B cell (primary cell): Measurements from ENCODE around the gene LCN10. TPM values are rescaled to one million over a fixed set of nuclear protein-coding genes. Genes with fewer than 3 reads are reported as not detected.
"Not testable (repeated sequence)": the region's sequence is repeated elsewhere in the genome, so short reads cannot be mapped to it uniquely, and the experiment has no call there.

Experiments
- ATAC-seq: fragments of 200-7000 bp; cut with Tn5 transposase; one replicate; pipeline ENCODE4 v1.10.0; 2021; ENCODE audit warnings: low read depth, mild to moderate bottlenecking, moderate number of reproducible peaks, moderate library complexity
- CTCF ChIA-PET: fragments of 350-600 bp; sonication (Branson Sonifier 250); formaldehyde crosslinking; loops from one replicate; lab custom pipeline; 2021; ENCODE audit warnings: antibody characterized with exemption, inconsistent platforms; lab: Charles Lee
- POLR2A ChIA-PET: fragments of 350-600 bp; sonication (Branson Sonifier 250); formaldehyde crosslinking; loops from one replicate; lab custom pipeline; 2021; ENCODE audit warnings: antibody characterized with exemption; lab: Charles Lee
- DNase-seq: peaks from one replicate; pipeline ENCODE4 v3.0.0; 2013
- H2AFZ ChIP-seq: 2 replicates; pipeline ENCODE4 v1.6.1; 2012; ENCODE audit warnings: mild to moderate bottlenecking, low read depth, low read length; ENCODE audit not compliant: insufficient read depth, poor library complexity, severe bottlenecking
- H3K27ac ChIP-seq, 2 donors: 1 replicate in 1 of 2; 2 replicates in 1 of 2; pipeline ENCODE4 v1.5.1; 2012 to 2013; ENCODE audit warnings: low read length in 2 of 2, mild to moderate bottlenecking in 2 of 2, moderate library complexity in 1 of 2
- H3K27me3 ChIP-seq, 4 experiments: fragments of 200-600 bp in 1 of 4; sonication (generic) in 1 of 4; replicated peaks in 1 of 4; 1 replicate in 2 of 4; 2 replicates in 2 of 4; pipeline versions ENCODE4 v1.6.1 to v1.7.0; 2013 to 2016; ENCODE audit warnings: low read length in 3 of 4, mild to moderate bottlenecking in 2 of 4, mixed read lengths in 1 of 4, moderate library complexity in 1 of 4; ENCODE audit not compliant: insufficient read depth in 4 of 4, control insufficient read depth in 3 of 4; ENCODE audit errors: control extremely low read depth in 1 of 4
- H3K36me3 ChIP-seq, 2 experiments: replicated peaks in 1 of 2; 1 replicate in 1 of 2; 2 replicates in 1 of 2; pipeline versions ENCODE4 v1.6.1 to v1.7.1; 2013; ENCODE audit warnings: low read length in 1 of 2; ENCODE audit not compliant: insufficient read depth in 2 of 2, control insufficient read depth in 1 of 2; ENCODE audit errors: control extremely low read depth in 1 of 2, extremely low read depth in 1 of 2
- H3K4me1 ChIP-seq, 2 donors: fragments of 200-600 bp in 1 of 2; sonication (generic) in 1 of 2; 1 replicate in 1 of 2; 2 replicates in 1 of 2; pipeline versions ENCODE4 v1.5.1 to v1.6.1; 2013 to 2017; ENCODE audit warnings: low read length in 2 of 2; ENCODE audit not compliant: control insufficient read depth in 2 of 2, insufficient read depth in 2 of 2
- H3K4me2 ChIP-seq: replicated peaks from 2 replicates; pipeline ENCODE3; 2012; ENCODE audit warnings: mild to moderate bottlenecking, low read depth, low read length; ENCODE audit not compliant: poor library complexity, severe bottlenecking
- H3K4me3 ChIP-seq, 5 experiments: fragments of 200-600 bp in 1 of 5; sonication (generic) in 1 of 5; 1 replicate in 3 of 5; 2 replicates in 2 of 5; pipeline versions ENCODE4 v1.5.1 to v1.7.0; 2011 to 2016; ENCODE audit warnings: low read length in 4 of 5, mild to moderate bottlenecking in 4 of 5, low read depth in 2 of 5, control low read depth in 1 of 5, moderate library complexity in 1 of 5; ENCODE audit not compliant: insufficient read depth in 1 of 5; ENCODE audit errors: control extremely low read depth in 1 of 5, extremely low read depth in 1 of 5
- H3K79me2 ChIP-seq: fragments of 200-600 bp; sonication (generic); one replicate; pipeline ENCODE4 v1.6.0; 2016; ENCODE audit warnings: low read length; ENCODE audit not compliant: control insufficient read depth, insufficient read depth
- H3K9ac ChIP-seq: fragments of 200-600 bp; sonication (generic); 2 replicates; pipeline ENCODE4 v1.6.1; 2017; ENCODE audit warnings: mild to moderate bottlenecking, low read length, moderate library complexity
- H3K9me3 ChIP-seq, 3 donors: one replicate each; pipeline versions ENCODE4 v1.6.1 to v1.7.1; 2013; ENCODE audit warnings: low read length in 2 of 3; ENCODE audit not compliant: control insufficient read depth in 2 of 3, insufficient read depth in 1 of 3; ENCODE audit errors: control extremely low read depth in 1 of 3
- H4K20me1 ChIP-seq: 2 replicates; pipeline ENCODE4 v1.6.0; 2012; ENCODE audit warnings: mild to moderate bottlenecking, low read length; ENCODE audit not compliant: insufficient read depth, control insufficient read depth, poor library complexity, severe bottlenecking
- H3K27ac Mint-ChIP-seq: one replicate; pipeline ENCODE4 v1.8.0; 2021; ENCODE audit warnings: mixed read lengths
- H3K27me3 Mint-ChIP-seq: one replicate; pipeline ENCODE4 v1.8.0; 2021; ENCODE audit warnings: mixed read lengths
- H3K4me1 Mint-ChIP-seq: one replicate; pipeline ENCODE4 v1.8.0; 2021; ENCODE audit warnings: mixed read lengths
- H3K4me3 Mint-ChIP-seq: one replicate; pipeline ENCODE4 v1.8.0; 2021; ENCODE audit warnings: mixed read lengths
- H3K9me3 Mint-ChIP-seq: one replicate; pipeline ENCODE4 v1.8.0; 2022; ENCODE audit warnings: mixed read lengths; ENCODE audit not compliant: insufficient read depth
- CTCF ChIP-seq: fragments of 200-600 bp; IDR thresholded peaks from one replicate; pipeline ENCODE4 v1.8.0; 2022; ENCODE audit warnings: antibody characterized with exemption, mild to moderate bottlenecking
- WGBS: methylation state at CpG from one replicate; pipeline ENCODE4 v1.1.5; 2013; ENCODE audit warnings: missing lambda C conversion rate; ENCODE audit not compliant: insufficient coverage; 5-methylcytosine and 5-hydroxymethylcytosine counted together
- intact Hi-C: fragments of 100-400 bp; cut with micrococcal nuclease; formaldehyde crosslinking; loops from one replicate; pipeline ENCODE4 v1.10.0; 2022
- polyA plus RNA-seq: library from polyadenylated mRNA; depleted of rRNA; stranded (reverse); fragments of >200 nt; gene quantifications from 2 replicates; pipeline ENCODE4 v1.2.3, GENCODE V29; 2012
- total RNA-seq, 2 donors: library from RNA; stranded (reverse); fragments of 120-200 nt in 1 of 2; gene quantifications; 1 replicate in 1 of 2; 2 replicates in 1 of 2; pipeline versions ENCODE4 v1.2.3 to v1.2.4, GENCODE V29; 2013 to 2022

Gene LCN10
- total and polyA plus RNA-seq, 2 donors (not counting 1 experiment from before 2014, with no cell fraction given), result 76.3 to 93.0 TPM

- ATAC-seq (peak; percentile 18), DNase-seq (peak; percentile 91)
- Histone ChIP-seq H3K9ac (peak overlapping the region; percentile 23), H3K27ac (peak overlapping the region; percentile 57 to 79), H3K4me2 (peak overlapping the region; percentile 45), H3K4me1 (peaks cover 17 to 56% of the 10 kb centered on the region in 2 donors)
- not testable (repeated sequence) for H2AFZ ChIP-seq, H3K36me3 ChIP-seq, H3K27me3 Mint-ChIP-seq, H3K79me2 ChIP-seq, H4K20me1 ChIP-seq, H3K9me3 ChIP-seq, H3K9me3 Mint-ChIP-seq, H3K27me3 ChIP-seq, H3K4me3 ChIP-seq
- ChIA-PET CTCF (interaction anchor here (1.0 to 4.6 kb wide), 13 partner anchors 9 to 320 kb away, joined by 3 to 24 read pairs (median 6); partner anchors contain the start of genes LCN10, LCN8, MAN1B1 and TMEM141), POLR2A (interaction anchor here (0.5 to 2.2 kb wide), 5 partner anchors 9 to 268 kb away, joined by 3 to 8 read pairs (median 4); partner anchors contain the start of gene LCN8)
- 27% methylated on average over 7 of the region's 18 CpGs for WGBS
- Mint-ChIP-seq H3K27ac (peak overlapping the region; percentile 93), H3K4me3 (peak overlapping the region; percentile 74), H3K4me1 (peaks cover 36% of the 10 kb centered on the region)
- intact Hi-C loops, result loop anchor here (2.0 kb wide), 1 partner anchor 24 kb away; the partner anchor contains the start of gene TMEM141
- peak; percentile 62 for TF ChIP-seq CTCF
These were observed 23.8 kb upstream of the LCN10 start for GRCh38 chr9:136766410-136767120.

GRCh38 chr9:136765745-136766409 is 23.1 kb upstream of the LCN10 start:
- CTCF ChIA-PET, result interaction anchor here (1.0 to 4.6 kb wide), 13 partner anchors 8 to 321 kb away, joined by 3 to 24 read pairs (median 6); partner anchors contain the start of genes LCN10, LCN8, MAN1B1 and TMEM141
- H3K9ac ChIP-seq, H4K20me1 ChIP-seq, H3K9me3 ChIP-seq, H3K27me3 ChIP-seq, H3K79me2 ChIP-seq, H3K9me3 Mint-ChIP-seq, H3K36me3 ChIP-seq, H3K27me3 Mint-ChIP-seq, H2AFZ ChIP-seq, H3K4me3 ChIP-seq: not testable (repeated sequence)
- WGBS, result 70% methylated on average over 8 of the region's 14 CpGs
- peak; percentile 70 for DNase-seq
- Mint-ChIP-seq H3K4me3 (peak overlapping the region; percentile 76), H3K4me1 (peaks cover 42% of the 10 kb centered on the region), H3K27ac (peak overlapping the region; percentile 88)
- Histone ChIP-seq H3K4me1 (peaks cover 20 to 63% of the 10 kb centered on the region in 2 donors), H3K27ac (peak overlapping the region; percentile 51 to 79), H3K4me2 (peak overlapping the region; percentile 43)
- ATAC-seq, result peak; percentile 28
- POLR2A ChIA-PET, result interaction anchor here (0.8 to 2.2 kb wide), 4 partner anchors 8 to 269 kb away, joined by 3 to 8 read pairs (median 4); partner anchors contain the start of gene LCN8
- intact Hi-C loops, result loop anchor here (2.0 kb wide), 1 partner anchor 25 kb away; the partner anchor contains the start of gene TMEM141
